Tibial nerve (tissue), 4 donors: ENCODE data around the gene PROM1. TPM values are rescaled to one million over a fixed set of nuclear protein-coding genes. Genes with fewer than 3 reads are reported as not detected.

Experiments used
- DNase-seq, 2 donors: peaks; one replicate each; pipeline ENCODE4 v3.0.0-alpha.2; 2019; ENCODE audit warnings: low spot score in 2 of 2
- H3K27ac ChIP-seq, 4 donors: fragments of 200-600 bp; sonication (generic) in 3 of 4; one replicate each; pipeline ENCODE4 v1.5.1; 2017 to 2019; ENCODE audit warnings: mild to moderate bottlenecking in 1 of 4
- H3K27me3 ChIP-seq, 2 donors: fragments of 200-600 bp; sonication (generic) in 1 of 2; one replicate each; pipeline versions ENCODE4 v1.5.1 to v1.6.0; 2017 to 2019
- H3K36me3 ChIP-seq, 3 donors: fragments of 200-600 bp; sonication (generic); one replicate each; pipeline ENCODE4 v1.5.1; 2018 to 2019
- H3K4me1 ChIP-seq, 4 donors: fragments of 200-600 bp; sonication (generic) in 3 of 4; one replicate each; pipeline ENCODE4 v1.5.1; 2017 to 2019
- H3K4me3 ChIP-seq, 4 donors: fragments of 200-600 bp; sonication (generic) in 3 of 4; one replicate each; pipeline ENCODE4 v1.5.1; 2017 to 2019; ENCODE audit warnings: mild to moderate bottlenecking in 1 of 4, moderate library complexity in 1 of 4
- H3K9me3 ChIP-seq, 4 donors: fragments of 200-600 bp; sonication (generic) in 3 of 4; one replicate each; pipeline ENCODE4 v1.5.1; 2017 to 2019
- EP300 ChIP-seq, 2 donors: sonication (generic); formaldehyde crosslinking; IDR thresholded peaks; one replicate each; pipeline ENCODE4 v1.6.1; 2017; ENCODE audit warnings: antibody characterized with exemption in 2 of 2, mild to moderate bottlenecking in 1 of 2
- POLR2A ChIP-seq, 2 donors: fragments of 450-650 bp; IDR thresholded peaks; one replicate each; pipeline ENCODE4 v1.6.1; 2017; ENCODE audit warnings: antibody characterized with exemption in 2 of 2, mild to moderate bottlenecking in 2 of 2, moderate library complexity in 2 of 2
- WGBS, 2 donors: methylation state at CpG; one replicate each; pipeline ENCODE4 v1.1.5; 2018; 5-methylcytosine and 5-hydroxymethylcytosine counted together
- total RNA-seq, 4 donors: library from RNA; depleted of rRNA; stranded (reverse); fragments of >200 nt; gene quantifications; one replicate each; pipeline ENCODE4 v1.1.0, GENCODE V29; 2016
- TF ChIP-seq, protein P1 (sequence below), 5 experiments: fragments of 200-600 bp in 3 of 5; fragments of 450-650 bp in 2 of 5; sonication (generic) in 3 of 5; IDR thresholded peaks; one replicate each; pipeline ENCODE4 v1.5.1; 2016 to 2019; ENCODE audit warnings: antibody characterized with exemption in 5 of 5, mild to moderate bottlenecking in 3 of 5, moderate library complexity in 2 of 5

Gene PROM1
- total RNA-seq, 4 donors from 2014 or later, result not detected

DNA sequence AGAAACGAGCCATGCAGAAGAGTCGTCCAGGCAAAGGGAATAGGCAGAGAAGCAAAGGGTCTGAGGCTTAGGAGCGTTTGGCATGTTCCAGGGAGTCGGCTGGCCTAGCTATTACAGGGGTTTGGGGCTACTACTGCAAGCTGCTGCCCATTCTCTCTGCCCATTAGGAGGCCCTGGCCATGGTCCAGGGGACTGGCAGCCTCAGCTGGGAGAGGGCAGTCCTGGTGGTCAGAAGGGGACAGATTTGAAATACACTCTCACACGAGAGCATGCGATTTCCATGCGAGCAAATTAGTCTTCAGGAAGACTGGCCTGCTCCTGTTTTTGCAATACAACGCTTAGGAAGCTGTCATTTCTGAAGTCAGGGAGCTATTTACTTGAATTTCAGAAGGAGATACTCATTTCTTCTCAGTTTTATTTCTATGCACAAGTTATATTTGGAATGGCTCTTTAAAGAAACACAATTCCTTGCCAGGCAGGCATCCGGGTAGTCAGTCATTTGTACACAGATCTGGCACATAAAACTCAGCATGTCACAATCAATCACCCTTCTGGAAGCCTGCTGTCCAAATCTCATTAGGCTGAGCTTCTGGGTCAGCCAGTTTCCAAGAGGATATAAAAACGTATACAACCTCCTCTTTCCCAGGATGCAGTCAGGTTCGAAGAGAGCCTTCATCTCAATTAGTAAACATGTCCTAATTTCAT lies 27.0 kb downstream of the PROM1 start:
- TF ChIP-seq, protein P1, sequence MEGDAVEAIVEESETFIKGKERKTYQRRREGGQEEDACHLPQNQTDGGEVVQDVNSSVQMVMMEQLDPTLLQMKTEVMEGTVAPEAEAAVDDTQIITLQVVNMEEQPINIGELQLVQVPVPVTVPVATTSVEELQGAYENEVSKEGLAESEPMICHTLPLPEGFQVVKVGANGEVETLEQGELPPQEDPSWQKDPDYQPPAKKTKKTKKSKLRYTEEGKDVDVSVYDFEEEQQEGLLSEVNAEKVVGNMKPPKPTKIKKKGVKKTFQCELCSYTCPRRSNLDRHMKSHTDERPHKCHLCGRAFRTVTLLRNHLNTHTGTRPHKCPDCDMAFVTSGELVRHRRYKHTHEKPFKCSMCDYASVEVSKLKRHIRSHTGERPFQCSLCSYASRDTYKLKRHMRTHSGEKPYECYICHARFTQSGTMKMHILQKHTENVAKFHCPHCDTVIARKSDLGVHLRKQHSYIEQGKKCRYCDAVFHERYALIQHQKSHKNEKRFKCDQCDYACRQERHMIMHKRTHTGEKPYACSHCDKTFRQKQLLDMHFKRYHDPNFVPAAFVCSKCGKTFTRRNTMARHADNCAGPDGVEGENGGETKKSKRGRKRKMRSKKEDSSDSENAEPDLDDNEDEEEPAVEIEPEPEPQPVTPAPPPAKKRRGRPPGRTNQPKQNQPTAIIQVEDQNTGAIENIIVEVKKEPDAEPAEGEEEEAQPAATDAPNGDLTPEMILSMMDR (IDR thresholded peaks at IDR 0.05), result no peak
- no peak for TF ChIP-seq EP300 (IDR thresholded peaks at IDR 0.05)
- TF ChIP-seq POLR2A (IDR thresholded peaks at IDR 0.05), result no peak
- H3K36me3 ChIP-seq, result no peaks in the 10 kb centered on the region
- WGBS, 2 donors, result 41 to 46% methylated on average over 11 of the region's 11 CpGs
- DNase-seq, result no peak
- H3K27me3 ChIP-seq, result no peaks in the 10 kb centered on the region
- no peak overlapping the region for H3K4me3 ChIP-seq
- H3K9me3 ChIP-seq, result no peaks in the 10 kb centered on the region
- no peak overlapping the region for H3K27ac ChIP-seq
- peaks cover 0 to 21% (median 0%) of the 10 kb centered on the region in 4 donors for H3K4me1 ChIP-seq

DNA sequence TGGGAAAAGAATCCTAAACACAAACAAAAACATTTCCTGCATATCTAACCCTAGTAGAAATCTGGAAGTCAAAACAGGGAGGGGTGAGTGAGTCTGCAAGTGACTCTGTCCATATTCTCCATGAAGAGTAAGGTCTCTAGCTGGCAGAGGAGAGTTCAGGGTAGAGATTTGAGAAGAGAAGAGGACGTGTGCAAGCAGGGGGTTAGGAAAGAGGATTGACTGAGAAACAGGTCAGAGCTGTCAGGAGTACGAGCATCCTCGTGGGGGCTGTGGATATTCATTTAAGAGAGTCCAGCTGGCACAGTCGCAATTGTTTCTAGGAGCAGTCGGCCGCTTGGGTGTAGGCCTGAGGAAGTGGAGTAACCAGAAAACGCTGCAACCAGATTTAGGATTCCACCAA lies 27.9 kb downstream of the PROM1 start:
- H3K27me3 ChIP-seq, result no peaks in the 10 kb centered on the region
- TF ChIP-seq, protein P1 (IDR thresholded peaks at IDR 0.05), result no peak
- TF ChIP-seq EP300 (IDR thresholded peaks at IDR 0.05) (no peak), POLR2A (IDR thresholded peaks at IDR 0.05) (no peak)
- H3K27ac ChIP-seq, result no peak overlapping the region
- H3K4me3 ChIP-seq, result no peak overlapping the region
- peaks cover 0 to 21% (median 0%) of the 10 kb centered on the region in 4 donors for H3K4me1 ChIP-seq
- no peaks in the 10 kb centered on the region for H3K36me3 ChIP-seq
- no peaks in the 10 kb centered on the region for H3K9me3 ChIP-seq
- 40 to 57% methylated on average over 7 of the region's 7 CpGs for WGBS, 2 donors
- DNase-seq, result peak in 1 of 2 donors; percentile 8

- no peak for DNase-seq
- no peak overlapping the region for H3K4me3 ChIP-seq
- H3K4me1 ChIP-seq, result peaks cover 0 to 21% (median 0%) of the 10 kb centered on the region in 4 donors
- no peak overlapping the region for H3K27ac ChIP-seq
- TF ChIP-seq POLR2A (IDR thresholded peaks at IDR 0.05) (no peak), EP300 (IDR thresholded peaks at IDR 0.05) (no peak)
- TF ChIP-seq, protein P1 (IDR thresholded peaks at IDR 0.05), result no peak
- 60 to 65% methylated on average over 7 of the region's 7 CpGs for WGBS, 2 donors
- H3K9me3 ChIP-seq, result no peaks in the 10 kb centered on the region
- no peaks in the 10 kb centered on the region for H3K36me3 ChIP-seq
- no peaks in the 10 kb centered on the region for H3K27me3 ChIP-seq
These were observed 28.4 kb downstream of the PROM1 start for GRCh38 chr4:16055471-16055870.

DNA sequence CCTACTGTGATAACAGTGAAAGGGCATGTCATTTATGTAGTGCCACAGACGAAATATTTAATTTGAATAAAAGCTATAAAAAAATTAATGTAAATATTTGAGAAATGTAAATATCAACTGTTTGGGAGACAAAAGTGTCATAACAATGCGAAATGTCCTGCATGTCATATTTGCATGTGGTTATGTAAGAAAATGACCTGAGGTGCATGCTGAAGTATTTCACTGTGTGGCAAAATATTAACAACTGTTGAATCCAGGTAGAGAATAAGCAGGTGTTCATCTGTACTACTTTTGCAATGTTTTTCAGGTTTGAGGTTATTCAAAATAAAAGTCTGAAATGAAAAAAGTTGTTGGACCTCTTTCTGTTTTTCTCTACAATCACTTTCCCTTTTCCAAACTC lies 30.9 kb downstream of the PROM1 start:
- Histone ChIP-seq H3K4me1 (peaks cover 0 to 28% (median 0%) of the 10 kb centered on the region in 4 donors), H3K36me3 (no peaks in the 10 kb centered on the region), H3K27me3 (peaks cover 0 to 8% of the 10 kb centered on the region in 2 donors), H3K9me3 (no peaks in the 10 kb centered on the region), H3K4me3 (no peak overlapping the region), H3K27ac (no peak overlapping the region)
- no peak for DNase-seq
- WGBS, 2 donors, result 82 to 83% methylated on average over 2 of the region's 2 CpGs
- TF ChIP-seq, protein P1 (IDR thresholded peaks at IDR 0.05), result no peak
- no peak for TF ChIP-seq EP300 (IDR thresholded peaks at IDR 0.05)
- no peak for TF ChIP-seq POLR2A (IDR thresholded peaks at IDR 0.05)

DNA sequence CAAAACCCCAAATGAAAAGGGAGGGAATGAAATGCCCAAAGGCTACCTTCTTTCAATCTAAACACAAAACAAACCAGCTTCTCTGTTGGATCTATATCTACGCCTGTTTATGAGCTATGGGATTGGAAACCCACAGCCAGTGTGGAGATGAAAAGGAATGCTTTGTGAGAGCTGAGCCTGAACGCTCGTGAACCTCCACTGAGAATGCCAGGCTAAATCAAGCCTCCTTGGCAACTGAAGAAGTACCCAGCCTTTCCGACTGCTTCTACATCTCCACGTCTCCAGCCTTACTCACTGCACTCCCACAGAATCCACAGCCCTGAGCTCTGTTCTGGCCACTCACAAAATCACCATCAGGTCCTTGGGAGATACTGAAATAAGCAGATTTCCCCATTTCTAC lies 31.8 kb downstream of the PROM1 start:
- Histone ChIP-seq H3K27me3 (peaks cover 0 to 8% of the 10 kb centered on the region in 2 donors), H3K27ac (no peak overlapping the region), H3K36me3 (no peaks in the 10 kb centered on the region), H3K4me1 (peaks cover 0 to 25% (median 0%) of the 10 kb centered on the region in 4 donors), H3K4me3 (no peak overlapping the region), H3K9me3 (no peaks in the 10 kb centered on the region)
- no peak for TF ChIP-seq EP300 (IDR thresholded peaks at IDR 0.05)
- TF ChIP-seq, protein P1 (IDR thresholded peaks at IDR 0.05), result no peak
- no peak for TF ChIP-seq POLR2A (IDR thresholded peaks at IDR 0.05)
- no peak for DNase-seq
- 55 to 57% methylated on average over 5 of the region's 5 CpGs for WGBS, 2 donors
